ENCODE measurements around the gene FXYD6. TPM values are rescaled to one million over a fixed set of nuclear protein-coding genes. Genes with fewer than 3 reads are reported as not detected.

FXYD6 gene
- total RNA-seq, 1 donor from 2014 or later, result 10.5 TPM

DNA sequence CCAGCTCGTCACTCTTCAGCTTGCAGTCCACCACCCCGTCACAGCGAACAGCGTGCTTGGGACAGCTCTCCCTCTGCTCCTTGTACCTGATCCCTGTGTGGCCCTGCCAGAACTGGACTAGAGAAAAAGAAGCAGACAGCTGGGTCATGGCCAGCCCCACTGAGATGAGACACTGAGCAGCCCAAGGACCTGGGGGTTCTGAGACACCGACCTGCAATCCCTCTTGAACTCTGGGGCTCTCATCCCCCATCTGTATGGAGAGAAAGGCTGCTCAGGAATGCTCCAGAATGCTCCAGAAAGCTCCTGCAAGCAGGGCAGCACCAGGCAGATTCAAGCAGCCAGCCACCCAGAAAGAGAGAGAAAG lies 37.9 kb upstream of the FXYD6 start:
- no peak for DNase-seq (ENCODE audit: low read depth)
- Histone ChIP-seq H3K79me2 (ENCODE audit: insufficient read depth, low read length) (no peaks in the 10 kb centered on the region), H3K27ac (ENCODE audit: low read depth, low read length) (no peak overlapping the region), H3K4me3 (ENCODE audit: insufficient read depth, low read depth, low read length) (no peak overlapping the region), H3K36me3 (ENCODE audit: insufficient read depth, low read length) (no peaks in the 10 kb centered on the region), H3K9me3 (ENCODE audit: insufficient read depth, low read depth, low read length) (no peaks in the 10 kb centered on the region), H4K20me1 (ENCODE audit: insufficient read depth, low read length) (no peaks in the 10 kb centered on the region), H3K4me1 (ENCODE audit: insufficient read depth, low read length) (no peaks in the 10 kb centered on the region), H3K9ac (ENCODE audit: low read length) (no peak overlapping the region), H3K4me2 (ENCODE audit: low read length) (no peak overlapping the region), H3K27me3 (ENCODE audit: insufficient read depth, low read length) (peaks cover 19% of the 10 kb centered on the region), H2AFZ (ENCODE audit: low read depth, low read length) (no peak overlapping the region)
- Mint-ChIP-seq H3K4me3 (ENCODE audit: unreplicated experiment) (no peak overlapping the region), H3K36me3 (ENCODE audit: low read depth, unreplicated experiment) (no peaks in the 10 kb centered on the region), H3K27me3 (ENCODE audit: low read depth, unreplicated experiment) (peaks cover 69% of the 10 kb centered on the region), H3K4me1 (ENCODE audit: low read depth, unreplicated experiment) (no peaks in the 10 kb centered on the region), H3K9me3 (ENCODE audit: unreplicated experiment) (no peaks in the 10 kb centered on the region), H3K27ac (ENCODE audit: unreplicated experiment) (no peak overlapping the region)
- TF ChIP-seq, protein P1, sequence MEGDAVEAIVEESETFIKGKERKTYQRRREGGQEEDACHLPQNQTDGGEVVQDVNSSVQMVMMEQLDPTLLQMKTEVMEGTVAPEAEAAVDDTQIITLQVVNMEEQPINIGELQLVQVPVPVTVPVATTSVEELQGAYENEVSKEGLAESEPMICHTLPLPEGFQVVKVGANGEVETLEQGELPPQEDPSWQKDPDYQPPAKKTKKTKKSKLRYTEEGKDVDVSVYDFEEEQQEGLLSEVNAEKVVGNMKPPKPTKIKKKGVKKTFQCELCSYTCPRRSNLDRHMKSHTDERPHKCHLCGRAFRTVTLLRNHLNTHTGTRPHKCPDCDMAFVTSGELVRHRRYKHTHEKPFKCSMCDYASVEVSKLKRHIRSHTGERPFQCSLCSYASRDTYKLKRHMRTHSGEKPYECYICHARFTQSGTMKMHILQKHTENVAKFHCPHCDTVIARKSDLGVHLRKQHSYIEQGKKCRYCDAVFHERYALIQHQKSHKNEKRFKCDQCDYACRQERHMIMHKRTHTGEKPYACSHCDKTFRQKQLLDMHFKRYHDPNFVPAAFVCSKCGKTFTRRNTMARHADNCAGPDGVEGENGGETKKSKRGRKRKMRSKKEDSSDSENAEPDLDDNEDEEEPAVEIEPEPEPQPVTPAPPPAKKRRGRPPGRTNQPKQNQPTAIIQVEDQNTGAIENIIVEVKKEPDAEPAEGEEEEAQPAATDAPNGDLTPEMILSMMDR (IDR thresholded peaks at IDR 0.05; ENCODE audit: insufficient read depth, low read depth, low read length), result no peak
- no peak for TF ChIP-seq EZH2 (IDR thresholded peaks at IDR 0.05; ENCODE audit: insufficient read depth, low read length)
- FAIRE-seq, result no peak

DNA sequence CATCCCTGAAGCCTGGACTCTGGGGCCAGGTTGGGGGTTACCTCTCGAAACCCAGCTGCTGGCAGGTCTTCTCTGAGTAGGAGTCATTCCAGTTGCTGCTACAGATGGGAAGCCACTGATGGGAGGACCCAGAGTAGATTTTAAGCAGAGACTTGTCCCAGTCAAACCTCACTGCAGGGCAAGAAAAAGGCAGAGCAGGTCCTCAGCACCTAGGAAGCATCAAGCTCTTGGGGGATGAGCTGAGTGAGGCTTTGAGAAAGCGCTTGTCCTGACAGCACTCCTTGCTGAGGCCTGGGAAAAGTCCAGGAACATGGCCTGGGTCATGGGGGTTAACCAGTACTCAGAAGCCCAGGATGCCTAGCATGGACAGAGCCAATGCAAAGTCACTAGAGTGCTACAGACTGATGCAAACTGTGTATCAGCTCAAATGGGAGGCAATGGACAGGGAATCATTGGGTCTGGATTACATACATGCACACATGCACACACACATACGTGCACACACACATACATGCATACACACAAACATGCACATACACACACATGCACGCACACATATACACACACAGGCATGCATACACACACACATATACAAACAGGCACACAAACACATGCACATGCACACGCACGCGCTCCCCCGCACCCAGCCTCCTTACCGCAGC lies 37.4 kb upstream of the FXYD6 start:
- Histone ChIP-seq H3K4me3 (ENCODE audit: insufficient read depth, low read depth, low read length) (no peak overlapping the region), H3K9ac (ENCODE audit: low read length) (no peak overlapping the region), H3K4me1 (ENCODE audit: insufficient read depth, low read length) (no peaks in the 10 kb centered on the region), H2AFZ (ENCODE audit: low read depth, low read length) (no peak overlapping the region), H3K36me3 (ENCODE audit: insufficient read depth, low read length) (no peaks in the 10 kb centered on the region), H3K4me2 (ENCODE audit: low read length) (no peak overlapping the region), H3K27me3 (ENCODE audit: insufficient read depth, low read length) (peaks cover 19% of the 10 kb centered on the region), H3K27ac (ENCODE audit: low read depth, low read length) (no peak overlapping the region), H4K20me1 (ENCODE audit: insufficient read depth, low read length) (no peaks in the 10 kb centered on the region), H3K79me2 (ENCODE audit: insufficient read depth, low read length) (no peaks in the 10 kb centered on the region), H3K9me3 (ENCODE audit: insufficient read depth, low read depth, low read length) (no peaks in the 10 kb centered on the region)
- no peaks in the 10 kb centered on the region for H3K4me1 Mint-ChIP-seq (ENCODE audit: low read depth, unreplicated experiment)
- no peak for DNase-seq (ENCODE audit: low read depth)
- TF ChIP-seq, protein P1 (IDR thresholded peaks at IDR 0.05; ENCODE audit: insufficient read depth, low read depth, low read length), result no peak
- TF ChIP-seq EZH2 (IDR thresholded peaks at IDR 0.05; ENCODE audit: insufficient read depth, low read length), result no peak
- H3K9me3 Mint-ChIP-seq (ENCODE audit: unreplicated experiment), result no peaks in the 10 kb centered on the region
- H3K4me3 Mint-ChIP-seq (ENCODE audit: unreplicated experiment), result no peak overlapping the region
- no peaks in the 10 kb centered on the region for H3K36me3 Mint-ChIP-seq (ENCODE audit: low read depth, unreplicated experiment)
- H3K27me3 Mint-ChIP-seq (ENCODE audit: low read depth, unreplicated experiment), result peaks cover 67% of the 10 kb centered on the region
- no peak for FAIRE-seq
- H3K27ac Mint-ChIP-seq (ENCODE audit: unreplicated experiment), result no peak overlapping the region

DNA sequence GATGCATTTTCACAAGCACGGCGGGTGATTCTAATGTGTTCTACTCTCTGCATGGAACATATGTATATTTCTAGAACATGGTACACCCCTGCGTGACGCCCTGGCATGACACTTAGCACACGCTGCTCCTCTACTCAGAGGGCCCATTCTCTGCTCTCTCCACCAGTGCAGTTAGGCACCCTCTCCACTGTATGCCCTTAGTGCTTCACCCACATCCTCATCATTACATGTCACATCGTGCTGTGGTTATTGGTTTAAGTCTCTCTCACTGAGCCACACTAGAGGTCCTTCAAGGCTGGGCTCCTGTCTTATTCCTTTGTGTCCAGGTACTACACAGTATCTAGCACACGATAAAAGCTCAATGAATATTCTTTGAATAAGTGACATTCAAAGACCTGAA lies 36.0 kb upstream of the FXYD6 start:
- no peak for FAIRE-seq
- H3K36me3 ChIP-seq (ENCODE audit: insufficient read depth, low read length), result no peaks in the 10 kb centered on the region
- no peaks in the 10 kb centered on the region for H3K9me3 Mint-ChIP-seq (ENCODE audit: unreplicated experiment)

More for the DNA sequence above, 36.0 kb upstream of the FXYD6 start:
- Mint-ChIP-seq H3K27me3 (ENCODE audit: low read depth, unreplicated experiment) (peaks cover 62% of the 10 kb centered on the region), H3K4me1 (ENCODE audit: low read depth, unreplicated experiment) (peaks cover 2% of the 10 kb centered on the region), H3K36me3 (ENCODE audit: low read depth, unreplicated experiment) (no peaks in the 10 kb centered on the region), H3K27ac (ENCODE audit: unreplicated experiment) (no peak overlapping the region), H3K4me3 (ENCODE audit: unreplicated experiment) (no peak overlapping the region)
- H3K9ac ChIP-seq (ENCODE audit: low read length), result no peak overlapping the region
- TF ChIP-seq, protein P1 (IDR thresholded peaks at IDR 0.05; ENCODE audit: insufficient read depth, low read depth, low read length), result no peak
- TF ChIP-seq EZH2 (IDR thresholded peaks at IDR 0.05; ENCODE audit: insufficient read depth, low read length), result no peak
- H2AFZ ChIP-seq (ENCODE audit: low read depth, low read length), result no peak overlapping the region
- H3K4me1 ChIP-seq (ENCODE audit: insufficient read depth, low read length), result peaks cover 2% of the 10 kb centered on the region
- no peak overlapping the region for H3K4me2 ChIP-seq (ENCODE audit: low read length)
- no peaks in the 10 kb centered on the region for H4K20me1 ChIP-seq (ENCODE audit: insufficient read depth, low read length)
- no peaks in the 10 kb centered on the region for H3K9me3 ChIP-seq (ENCODE audit: insufficient read depth, low read depth, low read length)
- H3K4me3 ChIP-seq (ENCODE audit: insufficient read depth, low read depth, low read length), result no peak overlapping the region
- H3K27ac ChIP-seq (ENCODE audit: low read depth, low read length), result no peak overlapping the region
- no peak for DNase-seq (ENCODE audit: low read depth)
- peaks cover 19% of the 10 kb centered on the region for H3K27me3 ChIP-seq (ENCODE audit: insufficient read depth, low read length)
- no peaks in the 10 kb centered on the region for H3K79me2 ChIP-seq (ENCODE audit: insufficient read depth, low read length)
